ENCODE results near the gene TPK1.
"Not testable (repeated sequence)": the region's sequence is repeated elsewhere in the genome, so short reads cannot be mapped to it uniquely, and the experiment has no call there.

TPK1 gene

GRCh38 chr7:144584726-144585125, 251.1 kb downstream of the TPK1 start:
- TF ChIP-seq CTCF (IDR thresholded peaks at IDR 0.05; ENCODE audit: insufficient read depth, missing control alignments): no peak
- FAIRE-seq: no peak
- no peak for DNase-seq (ENCODE audit: insufficient read length, low spot score)

GRCh38 chr7:144579687-144580086, 256.2 kb downstream of the TPK1 start:
- no peak for FAIRE-seq
- no peak for TF ChIP-seq CTCF (IDR thresholded peaks at IDR 0.05; ENCODE audit: insufficient read depth, missing control alignments)
- DNase-seq (ENCODE audit: insufficient read length, low spot score): no peak

- no peak for FAIRE-seq
- no peak for DNase-seq (ENCODE audit: insufficient read length, low spot score)
- TF ChIP-seq CTCF (IDR thresholded peaks at IDR 0.05; ENCODE audit: insufficient read depth, missing control alignments): no peak
These were observed 260.4 kb downstream of the TPK1 start for GRCh38 chr7:144575456-144575855.

GRCh38 chr7:144574753-144575152, 261.1 kb downstream of the TPK1 start:
- DNase-seq (ENCODE audit: insufficient read length, low spot score); FAIRE-seq: not testable (repeated sequence)

- no peak for TF ChIP-seq CTCF (IDR thresholded peaks at IDR 0.05; ENCODE audit: insufficient read depth, missing control alignments)
- DNase-seq (ENCODE audit: insufficient read length, low spot score): no peak
- FAIRE-seq: no peak
These were observed 267.6 kb downstream of the TPK1 start for GRCh38 chr7:144568233-144568632.

GRCh38 chr7:144565586-144565985, 270.3 kb downstream of the TPK1 start:
- TF ChIP-seq CTCF (IDR thresholded peaks at IDR 0.05; ENCODE audit: insufficient read depth, missing control alignments): no peak
- DNase-seq (ENCODE audit: insufficient read length, low spot score): no peak
- FAIRE-seq: no peak

- FAIRE-seq (no peak), DNase-seq (ENCODE audit: insufficient read length, low spot score) (no peak)
- TF ChIP-seq CTCF (IDR thresholded peaks at IDR 0.05; ENCODE audit: insufficient read depth, missing control alignments): no peak
These were observed 286.0 kb downstream of the TPK1 start for GRCh38 chr7:144549861-144550260.

- FAIRE-seq (no peak), DNase-seq (ENCODE audit: insufficient read length, low spot score) (no peak)
- TF ChIP-seq CTCF (IDR thresholded peaks at IDR 0.05; ENCODE audit: insufficient read depth, missing control alignments): no peak
These were observed 287.3 kb downstream of the TPK1 start for GRCh38 chr7:144548556-144548955.

All from D721Med (cell line).